IMR-90 (cell line): Measurements from ENCODE around the gene C9orf43.

ENCODE experiments used
- BHLHE40 ChIP-seq: fragments of 150-350 bp; IDR thresholded peaks from 2 replicates; pipeline ENCODE4 v1.6.1; 2016; ENCODE audit warnings: mild to moderate bottlenecking, low read depth, low read length
- CEBPB ChIP-seq: IDR thresholded peaks from 2 replicates; pipeline ENCODE4 v1.6.1; 2012; ENCODE audit warnings: low read depth, low read length, improper control_type of control experiment
- FOS ChIP-seq: fragments of 150-350 bp; IDR thresholded peaks from 2 replicates; pipeline ENCODE4 v1.6.1; 2016; ENCODE audit warnings: low read depth, low read length
- MAFK ChIP-seq: IDR thresholded peaks from 2 replicates; pipeline ENCODE4 v1.6.1; 2012; ENCODE audit warnings: low read depth, low read length, improper control_type of control experiment
- MXI1 ChIP-seq: IDR thresholded peaks from 2 replicates; pipeline ENCODE4 v1.6.1; 2012; ENCODE audit warnings: low read depth, mild to moderate bottlenecking, low read length, moderate library complexity, borderline replicate concordance
- POLR2A ChIP-seq: IDR thresholded peaks from 2 replicates; pipeline ENCODE4 v1.6.1; 2012; ENCODE audit warnings: mild to moderate bottlenecking, low read depth, low read length
- RAD21 ChIP-seq: IDR thresholded peaks from 2 replicates; pipeline ENCODE4 v1.6.1; 2012; ENCODE audit warnings: low read length, improper control_type of control experiment
- RCOR1 ChIP-seq: IDR thresholded peaks from 2 replicates; pipeline ENCODE4 v1.6.1; 2012; ENCODE audit warnings: mild to moderate bottlenecking, low read length, improper control_type of control experiment; ENCODE audit not compliant: insufficient replicate concordance
- RFX5 ChIP-seq: IDR thresholded peaks from 2 replicates; pipeline ENCODE4 v1.8.0; 2012; ENCODE audit warnings: low read depth, mild to moderate bottlenecking, low read length, moderate library complexity
- SMC3 ChIP-seq: fragments of 150-350 bp; IDR thresholded peaks from 2 replicates; pipeline ENCODE4 v1.6.1; 2016; ENCODE audit warnings: low read depth, mild to moderate bottlenecking, antibody characterized with exemption, low read length, moderate library complexity
- TF ChIP-seq, protein P1 (sequence below): conservative IDR thresholded peaks from 2 replicates; pipeline ENCODE4 v1.5.1; 2012; ENCODE audit warnings: mild to moderate bottlenecking, low read depth, low read length, improper control_type of control experiment
- TF ChIP-seq, protein P2 (sequence below): fragments of 150-350 bp; IDR thresholded peaks from 2 replicates; pipeline ENCODE4 v1.6.1; 2017; ENCODE audit warnings: mild to moderate bottlenecking, antibody characterized with exemption, low read length, low read depth
- TF ChIP-seq, protein P3 (sequence below): fragments of 150-350 bp; IDR thresholded peaks from 2 replicates; pipeline ENCODE4 v1.6.1; 2016; ENCODE audit warnings: low read depth, mild to moderate bottlenecking, low read length, moderate library complexity, borderline replicate concordance

DNA sequence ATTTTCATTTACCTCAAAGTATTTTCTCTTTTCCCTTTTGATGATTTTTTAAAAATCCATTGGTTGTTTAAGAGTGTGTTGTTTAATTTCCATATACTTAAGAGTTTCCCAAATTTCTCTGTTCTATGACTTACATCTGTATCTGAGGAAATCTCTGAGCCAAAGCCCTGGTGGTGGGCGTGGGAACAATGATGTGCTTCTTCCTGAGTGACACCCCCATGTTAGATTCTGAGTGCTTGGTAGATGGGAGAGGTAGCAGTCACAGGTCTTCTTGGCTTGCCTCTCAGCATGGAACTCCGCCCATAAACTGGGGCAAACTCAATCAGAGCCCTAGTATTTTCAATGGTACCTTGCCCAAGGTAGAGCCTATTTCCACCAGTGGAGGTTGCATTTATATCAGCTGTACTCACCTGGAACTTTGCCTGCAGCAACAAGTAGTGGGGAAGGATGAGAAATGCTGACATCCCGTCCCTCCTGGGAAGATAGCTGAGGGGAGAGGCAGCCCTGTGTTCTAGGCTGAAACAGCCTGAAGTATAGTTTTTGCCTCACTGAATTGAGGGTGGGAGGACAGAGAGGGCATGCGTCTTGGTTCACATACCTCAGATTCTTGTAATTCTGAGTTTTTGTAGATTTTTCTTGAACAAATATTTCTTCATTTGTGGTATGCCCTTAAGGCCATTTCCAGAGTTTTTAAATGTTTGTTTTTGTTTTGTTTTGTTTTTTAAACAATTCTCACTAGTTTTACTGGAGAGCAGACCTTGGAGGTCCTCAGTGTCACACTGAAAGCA lies 26.4 kb downstream of the C9orf43 start:
- TF ChIP-seq, protein P1, sequence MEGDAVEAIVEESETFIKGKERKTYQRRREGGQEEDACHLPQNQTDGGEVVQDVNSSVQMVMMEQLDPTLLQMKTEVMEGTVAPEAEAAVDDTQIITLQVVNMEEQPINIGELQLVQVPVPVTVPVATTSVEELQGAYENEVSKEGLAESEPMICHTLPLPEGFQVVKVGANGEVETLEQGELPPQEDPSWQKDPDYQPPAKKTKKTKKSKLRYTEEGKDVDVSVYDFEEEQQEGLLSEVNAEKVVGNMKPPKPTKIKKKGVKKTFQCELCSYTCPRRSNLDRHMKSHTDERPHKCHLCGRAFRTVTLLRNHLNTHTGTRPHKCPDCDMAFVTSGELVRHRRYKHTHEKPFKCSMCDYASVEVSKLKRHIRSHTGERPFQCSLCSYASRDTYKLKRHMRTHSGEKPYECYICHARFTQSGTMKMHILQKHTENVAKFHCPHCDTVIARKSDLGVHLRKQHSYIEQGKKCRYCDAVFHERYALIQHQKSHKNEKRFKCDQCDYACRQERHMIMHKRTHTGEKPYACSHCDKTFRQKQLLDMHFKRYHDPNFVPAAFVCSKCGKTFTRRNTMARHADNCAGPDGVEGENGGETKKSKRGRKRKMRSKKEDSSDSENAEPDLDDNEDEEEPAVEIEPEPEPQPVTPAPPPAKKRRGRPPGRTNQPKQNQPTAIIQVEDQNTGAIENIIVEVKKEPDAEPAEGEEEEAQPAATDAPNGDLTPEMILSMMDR: no peak
- no peak for TF ChIP-seq POLR2A
- no peak for TF ChIP-seq MAFK
- TF ChIP-seq RCOR1: no peak
- TF ChIP-seq, protein P2, sequence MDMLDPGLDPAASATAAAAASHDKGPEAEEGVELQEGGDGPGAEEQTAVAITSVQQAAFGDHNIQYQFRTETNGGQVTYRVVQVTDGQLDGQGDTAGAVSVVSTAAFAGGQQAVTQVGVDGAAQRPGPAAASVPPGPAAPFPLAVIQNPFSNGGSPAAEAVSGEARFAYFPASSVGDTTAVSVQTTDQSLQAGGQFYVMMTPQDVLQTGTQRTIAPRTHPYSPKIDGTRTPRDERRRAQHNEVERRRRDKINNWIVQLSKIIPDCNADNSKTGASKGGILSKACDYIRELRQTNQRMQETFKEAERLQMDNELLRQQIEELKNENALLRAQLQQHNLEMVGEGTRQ: no peak
- no peak for TF ChIP-seq MXI1
- TF ChIP-seq RFX5: no peak
- no peak for TF ChIP-seq SMC3
- no peak for TF ChIP-seq BHLHE40
- TF ChIP-seq RAD21: no peak
- TF ChIP-seq, protein P3, sequence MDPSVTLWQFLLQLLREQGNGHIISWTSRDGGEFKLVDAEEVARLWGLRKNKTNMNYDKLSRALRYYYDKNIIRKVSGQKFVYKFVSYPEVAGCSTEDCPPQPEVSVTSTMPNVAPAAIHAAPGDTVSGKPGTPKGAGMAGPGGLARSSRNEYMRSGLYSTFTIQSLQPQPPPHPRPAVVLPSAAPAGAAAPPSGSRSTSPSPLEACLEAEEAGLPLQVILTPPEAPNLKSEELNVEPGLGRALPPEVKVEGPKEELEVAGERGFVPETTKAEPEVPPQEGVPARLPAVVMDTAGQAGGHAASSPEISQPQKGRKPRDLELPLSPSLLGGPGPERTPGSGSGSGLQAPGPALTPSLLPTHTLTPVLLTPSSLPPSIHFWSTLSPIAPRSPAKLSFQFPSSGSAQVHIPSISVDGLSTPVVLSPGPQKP: no peak
- TF ChIP-seq CEBPB: no peak
- TF ChIP-seq FOS: no peak
